Measurements from ENCODE around the gene ROBO1. TPM values are rescaled to one million over a fixed set of nuclear protein-coding genes. Genes with fewer than 3 reads are reported as not detected.

ROBO1 gene
- total and polyA plus RNA-seq, 2 donors = 13.3 to 33.9 TPM

- no peak for DNase-seq (ENCODE audit: low read depth in 6 of 9, low spot score in 9 of 9)
- no peaks in the 10 kb centered on the region for H3K27me3 ChIP-seq (ENCODE audit: control insufficient read depth in 2 of 2, insufficient read depth in 1 of 2, low read length in 1 of 2)
- no peaks in the 10 kb centered on the region for H3K36me3 ChIP-seq (ENCODE audit: control insufficient read depth in 2 of 2, insufficient read depth in 2 of 2, low read length in 1 of 2)
- no peak overlapping the region for H3K27ac ChIP-seq (ENCODE audit: low read depth in 1 of 2, low read length in 1 of 2)
- H3K4me3 ChIP-seq (ENCODE audit: low read length in 2 of 2) = no peak overlapping the region
- no peaks in the 10 kb centered on the region for H3K4me1 ChIP-seq (ENCODE audit: control insufficient read depth in 2 of 2, insufficient read depth in 2 of 2, low read length in 2 of 2)
- H3K9me3 ChIP-seq (ENCODE audit: control insufficient read depth in 2 of 2, insufficient read depth in 1 of 2, low read length in 1 of 2) = no peaks in the 10 kb centered on the region
Measured at GRCh38 chr3:78822726-78823125, 945.1 kb downstream of the ROBO1 start.

DNA sequence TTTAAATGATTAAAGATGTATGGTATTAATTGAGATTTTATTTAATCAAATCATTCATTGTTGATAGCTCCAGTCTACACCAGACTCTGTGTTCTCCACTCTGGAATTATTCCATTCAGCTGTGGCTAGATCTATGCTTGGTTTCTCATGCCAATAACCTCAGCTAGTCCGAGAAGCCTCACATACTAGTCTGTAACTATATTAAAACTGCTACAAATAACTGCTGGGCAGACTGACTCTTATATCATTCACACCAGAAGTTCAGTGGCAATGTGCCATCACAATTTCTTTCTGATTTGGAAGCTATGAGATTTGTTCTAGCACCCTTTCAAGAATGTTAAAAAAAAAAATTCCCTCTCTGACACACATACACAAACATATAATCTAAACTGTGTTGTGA, 947.3 kb downstream of the ROBO1 start:
- no peak overlapping the region for H3K27ac ChIP-seq (ENCODE audit: low read depth in 1 of 2, low read length in 1 of 2)
- whole genome bisulfite sequencing = 89% methylated on average over 1 of the region's 1 CpG
- H3K36me3 ChIP-seq (ENCODE audit: control insufficient read depth in 2 of 2, insufficient read depth in 2 of 2, low read length in 1 of 2) = no peaks in the 10 kb centered on the region
- no peaks in the 10 kb centered on the region for H3K9me3 ChIP-seq (ENCODE audit: control insufficient read depth in 2 of 2, insufficient read depth in 1 of 2, low read length in 1 of 2)
- DNase-seq (ENCODE audit: low read depth in 6 of 9, low spot score in 9 of 9) = no peak
- no peak overlapping the region for H3K4me3 ChIP-seq (ENCODE audit: low read length in 2 of 2)
- H3K4me1 ChIP-seq (ENCODE audit: control insufficient read depth in 2 of 2, insufficient read depth in 2 of 2, low read length in 2 of 2) = no peaks in the 10 kb centered on the region
- no peaks in the 10 kb centered on the region for H3K27me3 ChIP-seq (ENCODE audit: control insufficient read depth in 2 of 2, insufficient read depth in 1 of 2, low read length in 1 of 2)

- Histone ChIP-seq H3K36me3 (ENCODE audit: control insufficient read depth in 2 of 2, insufficient read depth in 2 of 2, low read length in 1 of 2) (no peaks in the 10 kb centered on the region), H3K27ac (ENCODE audit: low read depth in 1 of 2, low read length in 1 of 2) (no peak overlapping the region), H3K27me3 (ENCODE audit: control insufficient read depth in 2 of 2, insufficient read depth in 1 of 2, low read length in 1 of 2) (no peaks in the 10 kb centered on the region), H3K9me3 (ENCODE audit: control insufficient read depth in 2 of 2, insufficient read depth in 1 of 2, low read length in 1 of 2) (no peaks in the 10 kb centered on the region), H3K4me3 (ENCODE audit: low read length in 2 of 2) (no peak overlapping the region), H3K4me1 (ENCODE audit: control insufficient read depth in 2 of 2, insufficient read depth in 2 of 2, low read length in 2 of 2) (no peaks in the 10 kb centered on the region)
- 98% methylated on average over 19 of the region's 19 CpGs for WGBS
- no peak for DNase-seq (ENCODE audit: low read depth in 6 of 9, low spot score in 9 of 9)
Measured at GRCh38 chr3:78818161-78818985, 949.4 kb downstream of the ROBO1 start.

GRCh38 chr3:78814893-78815562, 952.8 kb downstream of the ROBO1 start:
- no peaks in the 10 kb centered on the region for H3K9me3 ChIP-seq (ENCODE audit: control insufficient read depth in 2 of 2, insufficient read depth in 1 of 2, low read length in 1 of 2)
- no peaks in the 10 kb centered on the region for H3K4me1 ChIP-seq (ENCODE audit: control insufficient read depth in 2 of 2, insufficient read depth in 2 of 2, low read length in 2 of 2)
- no peaks in the 10 kb centered on the region for H3K27me3 ChIP-seq (ENCODE audit: control insufficient read depth in 2 of 2, insufficient read depth in 1 of 2, low read length in 1 of 2)
- H3K27ac ChIP-seq (ENCODE audit: low read depth in 1 of 2, low read length in 1 of 2) = no peak overlapping the region
- no peaks in the 10 kb centered on the region for H3K36me3 ChIP-seq (ENCODE audit: control insufficient read depth in 2 of 2, insufficient read depth in 2 of 2, low read length in 1 of 2)
- no peak overlapping the region for H3K4me3 ChIP-seq (ENCODE audit: low read length in 2 of 2)
- 95% methylated on average over 3 of the region's 3 CpGs for WGBS
- no peak for DNase-seq (ENCODE audit: low read depth in 6 of 9, low spot score in 9 of 9)

GRCh38 chr3:78812166-78812565, 955.6 kb downstream of the ROBO1 start:
- DNase-seq (ENCODE audit: low read depth in 6 of 9, low spot score in 9 of 9) = no peak
- WGBS = 91% methylated on average over 3 of the region's 3 CpGs

GRCh38 chr3:78809966-78810365, 957.8 kb downstream of the ROBO1 start:
- WGBS = 95% methylated on average over 4 of the region's 4 CpGs
- no peaks in the 10 kb centered on the region for H3K9me3 ChIP-seq (ENCODE audit: control insufficient read depth in 2 of 2, insufficient read depth in 1 of 2, low read length in 1 of 2)
- no peak for DNase-seq (ENCODE audit: low read depth in 6 of 9, low spot score in 9 of 9)
- H3K36me3 ChIP-seq (ENCODE audit: control insufficient read depth in 2 of 2, insufficient read depth in 2 of 2, low read length in 1 of 2) = no peaks in the 10 kb centered on the region
- H3K27me3 ChIP-seq (ENCODE audit: control insufficient read depth in 2 of 2, insufficient read depth in 1 of 2, low read length in 1 of 2) = no peaks in the 10 kb centered on the region
- H3K4me1 ChIP-seq (ENCODE audit: control insufficient read depth in 2 of 2, insufficient read depth in 2 of 2, low read length in 2 of 2) = no peaks in the 10 kb centered on the region
- H3K27ac ChIP-seq (ENCODE audit: low read depth in 1 of 2, low read length in 1 of 2) = no peak overlapping the region
- H3K4me3 ChIP-seq (ENCODE audit: low read length in 2 of 2) = no peak overlapping the region

More at GRCh38 chr3:78812166-78812565, 955.6 kb downstream of the ROBO1 start:
- H3K27ac ChIP-seq (ENCODE audit: low read depth in 1 of 2, low read length in 1 of 2) = no peak overlapping the region
- H3K9me3 ChIP-seq (ENCODE audit: control insufficient read depth in 2 of 2, insufficient read depth in 1 of 2, low read length in 1 of 2) = no peaks in the 10 kb centered on the region
- H3K36me3 ChIP-seq (ENCODE audit: control insufficient read depth in 2 of 2, insufficient read depth in 2 of 2, low read length in 1 of 2) = no peaks in the 10 kb centered on the region
- H3K4me3 ChIP-seq (ENCODE audit: low read length in 2 of 2) = no peak overlapping the region
- no peaks in the 10 kb centered on the region for H3K27me3 ChIP-seq (ENCODE audit: control insufficient read depth in 2 of 2, insufficient read depth in 1 of 2, low read length in 1 of 2)
- H3K4me1 ChIP-seq (ENCODE audit: control insufficient read depth in 2 of 2, insufficient read depth in 2 of 2, low read length in 2 of 2) = no peaks in the 10 kb centered on the region

DNA sequence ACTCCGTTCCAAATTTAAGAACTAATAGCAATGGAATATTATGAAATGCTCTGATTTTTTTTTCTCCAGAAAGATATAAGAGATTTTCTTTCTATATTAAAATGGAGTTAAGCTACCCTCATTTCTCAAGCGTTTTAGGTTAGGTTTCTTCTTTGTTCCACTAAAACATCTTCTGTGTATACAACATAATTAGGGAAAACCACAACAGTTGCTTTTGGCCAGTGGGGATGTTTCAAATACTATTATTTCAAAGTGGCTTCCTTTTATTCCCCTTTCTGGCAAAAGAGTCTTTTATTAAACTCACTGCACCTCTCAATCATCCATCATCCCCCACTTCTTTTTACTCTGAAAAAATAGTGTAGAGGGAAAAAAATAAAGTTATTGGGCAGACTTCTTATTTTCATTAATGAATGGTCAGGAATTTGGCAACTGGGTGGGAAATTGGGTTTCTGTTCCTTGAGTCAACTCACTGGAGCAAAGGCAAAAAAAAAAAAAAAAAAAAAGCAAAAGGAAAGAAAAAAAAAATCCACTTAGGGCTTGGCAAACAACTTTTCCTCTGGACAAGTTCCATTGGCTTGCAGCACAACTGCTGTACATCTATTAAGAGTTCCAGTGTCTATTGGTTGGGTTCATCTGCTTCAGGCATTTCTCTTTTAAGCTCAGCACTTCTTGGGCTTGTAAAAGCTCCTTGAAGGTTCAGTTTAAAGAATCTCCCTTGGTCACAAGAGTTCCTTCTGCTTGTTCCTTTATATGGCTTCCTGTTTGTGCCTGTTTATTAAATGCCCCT, 963.4 kb downstream of the ROBO1 start:
- WGBS = 48% methylated on average over 2 of the region's 2 CpGs
- no peaks in the 10 kb centered on the region for H3K36me3 ChIP-seq (ENCODE audit: control insufficient read depth in 2 of 2, insufficient read depth in 2 of 2, low read length in 1 of 2)
- no peak overlapping the region for H3K27ac ChIP-seq (ENCODE audit: low read depth in 1 of 2, low read length in 1 of 2)
- H3K4me1 ChIP-seq (ENCODE audit: control insufficient read depth in 2 of 2, insufficient read depth in 2 of 2, low read length in 2 of 2) = no peaks in the 10 kb centered on the region
- H3K9me3 ChIP-seq (ENCODE audit: control insufficient read depth in 2 of 2, insufficient read depth in 1 of 2, low read length in 1 of 2) = no peaks in the 10 kb centered on the region
- H3K27me3 ChIP-seq (ENCODE audit: control insufficient read depth in 2 of 2, insufficient read depth in 1 of 2, low read length in 1 of 2) = no peaks in the 10 kb centered on the region
- no peak overlapping the region for H3K4me3 ChIP-seq (ENCODE audit: low read length in 2 of 2)
- no peak for DNase-seq (ENCODE audit: low read depth in 6 of 9, low spot score in 9 of 9)

- Histone ChIP-seq H3K4me1 (ENCODE audit: control insufficient read depth in 2 of 2, insufficient read depth in 2 of 2, low read length in 2 of 2) (no peaks in the 10 kb centered on the region), H3K36me3 (ENCODE audit: control insufficient read depth in 2 of 2, insufficient read depth in 2 of 2, low read length in 1 of 2) (no peaks in the 10 kb centered on the region), H3K27me3 (ENCODE audit: control insufficient read depth in 2 of 2, insufficient read depth in 1 of 2, low read length in 1 of 2) (no peaks in the 10 kb centered on the region), H3K27ac (ENCODE audit: low read depth in 1 of 2, low read length in 1 of 2) (no peak overlapping the region), H3K4me3 (ENCODE audit: low read length in 2 of 2) (no peak overlapping the region), H3K9me3 (ENCODE audit: control insufficient read depth in 2 of 2, insufficient read depth in 1 of 2, low read length in 1 of 2) (no peaks in the 10 kb centered on the region)
- 96% methylated on average over 1 of the region's 1 CpG for WGBS
- DNase-seq (ENCODE audit: low read depth in 6 of 9, low spot score in 9 of 9) = no peak
Measured at GRCh38 chr3:78802562-78802930, 965.3 kb downstream of the ROBO1 start.

- Histone ChIP-seq H3K36me3 (ENCODE audit: control insufficient read depth in 2 of 2, insufficient read depth in 2 of 2, low read length in 1 of 2) (no peaks in the 10 kb centered on the region), H3K9me3 (ENCODE audit: control insufficient read depth in 2 of 2, insufficient read depth in 1 of 2, low read length in 1 of 2) (no peaks in the 10 kb centered on the region), H3K4me3 (ENCODE audit: low read length in 2 of 2) (no peak overlapping the region), H3K27me3 (ENCODE audit: control insufficient read depth in 2 of 2, insufficient read depth in 1 of 2, low read length in 1 of 2) (no peaks in the 10 kb centered on the region), H3K27ac (ENCODE audit: low read depth in 1 of 2, low read length in 1 of 2) (no peak overlapping the region), H3K4me1 (ENCODE audit: control insufficient read depth in 2 of 2, insufficient read depth in 2 of 2, low read length in 2 of 2) (no peaks in the 10 kb centered on the region)
- DNase-seq (ENCODE audit: low read depth in 6 of 9, low spot score in 9 of 9) = no peak
Measured at GRCh38 chr3:78801926-78802561, 965.8 kb downstream of the ROBO1 start.

All from thymus (tissue), 11 donors.